Esophagus (tissue), 2 donors: ENCODE data around the gene ELMO1. TPM values are rescaled to one million over a fixed set of nuclear protein-coding genes. Genes with fewer than 3 reads are reported as not detected.
A peak's percentile ranks its signal among the peaks of the same experiment; 100 is the strongest.

Experiments
- H3K27ac ChIP-seq, 2 donors: one replicate each; pipeline ENCODE4 v1.5.1; 2013; ENCODE audit warnings: low read depth in 2 of 2, mild to moderate bottlenecking in 2 of 2, inconsistent platforms in 1 of 2, low read length in 1 of 2, moderate library complexity in 1 of 2
- H3K27me3 ChIP-seq, 2 donors: one replicate each; pipeline ENCODE4 v1.6.1; 2013; ENCODE audit warnings: low read length in 2 of 2, control low read depth in 1 of 2, mild to moderate bottlenecking in 1 of 2; ENCODE audit not compliant: insufficient read depth in 2 of 2, control insufficient read depth in 1 of 2
- H3K36me3 ChIP-seq, 2 donors: one replicate each; pipeline ENCODE4 v1.6.1; 2013; ENCODE audit warnings: low read length in 1 of 2; ENCODE audit not compliant: control insufficient read depth in 2 of 2, insufficient read depth in 2 of 2
- H3K4me1 ChIP-seq, 2 donors: one replicate each; pipeline ENCODE4 v1.6.1; 2013; ENCODE audit warnings: low read length in 1 of 2; ENCODE audit not compliant: control insufficient read depth in 2 of 2, insufficient read depth in 2 of 2
- H3K4me3 ChIP-seq, 2 donors: one replicate each; pipeline ENCODE4 v1.5.1; 2013; ENCODE audit warnings: low read length in 2 of 2, mild to moderate bottlenecking in 2 of 2, low read depth in 1 of 2, moderate library complexity in 1 of 2
- H3K9me3 ChIP-seq, 2 donors: one replicate each; pipeline ENCODE4 v1.6.1; 2013; ENCODE audit warnings: mild to moderate bottlenecking in 2 of 2, low read depth in 1 of 2, low read length in 1 of 2, moderate library complexity in 1 of 2; ENCODE audit not compliant: control insufficient read depth in 2 of 2, insufficient read depth in 1 of 2
- WGBS, 2 donors: extraction: QIAGEN DNeasy Blood & Tissue Kit; methylation state at CpG; one replicate each; pipeline ENCODE4 v1.1.7; 2013; 5-methylcytosine and 5-hydroxymethylcytosine counted together
- polyA plus RNA-seq, 2 donors: library from polyadenylated mRNA; stranded (reverse); fragments of 200-250 nt; gene quantifications; one replicate each; pipeline ENCODE4 v1.2.3, GENCODE V29; 2013
- donor health status: healthy with polysubstance abuse.
- donor health status: Bipolar disorder and iron deficiency.

Gene ELMO1
- 1 to 10 TPM; 1.5 to 2.9 TPM for polyA plus RNA-seq

- Histone ChIP-seq H3K27ac (peak within 1 kb of the TSS; percentile 77 to 86), H3K27me3 (peaks cover 0 to 4% of the 10 kb centered on the region in 2 donors)
- 0 to 1% methylated on average over 47 to 56 of the region's 56 CpGs for WGBS, 2 donors
Observed at GRCh38 chr7:37448636-37449361, at the start of gene ELMO1. TSS of gene ELMO1 (minus strand) at chr7:37448864. CDS start at chr7:37342690, 106,174 bp downstream.

DNA sequence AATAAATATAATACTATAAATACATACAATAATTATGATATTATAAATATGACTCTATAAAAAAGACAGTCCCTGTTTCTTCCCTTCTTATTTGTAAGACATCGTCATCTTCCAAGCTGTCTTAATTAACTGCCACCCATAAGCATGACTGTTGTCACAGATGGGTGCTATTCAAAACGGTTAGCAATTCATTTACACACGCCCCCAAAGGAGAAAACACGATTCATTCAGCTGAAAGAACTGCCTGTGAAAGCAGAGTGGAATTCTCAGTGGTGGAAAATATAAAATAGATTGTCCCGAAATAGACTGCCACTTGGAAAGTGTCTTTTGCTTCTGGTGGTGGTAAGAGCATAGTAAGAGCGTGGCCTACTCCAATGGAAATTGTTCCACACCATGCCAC is 48.9 kb upstream of the ELMO1 start:
- Histone ChIP-seq H3K9me3 (peaks cover 0 to 2% of the 10 kb centered on the region in 2 donors), H3K27me3 (no peaks in the 10 kb centered on the region), H3K4me3 (no peak overlapping the region), H3K27ac (no peak overlapping the region), H3K4me1 (no peaks in the 10 kb centered on the region), H3K36me3 (no peaks in the 10 kb centered on the region)
- 77 to 81% methylated on average over 6 of the region's 6 CpGs for WGBS, 2 donors

More at GRCh38 chr7:37448636-37449361, at the start of gene ELMO1:
- H3K36me3 ChIP-seq: no peaks in the 10 kb centered on the region
- H3K9me3 ChIP-seq: no peaks in the 10 kb centered on the region
- peak within 1 kb of the TSS; percentile 48 to 52 for H3K4me3 ChIP-seq
- H3K4me1 ChIP-seq: peaks cover 0 to 4% of the 10 kb centered on the region in 2 donors

GRCh38 chr7:37495574-37496184 is 47.0 kb upstream of the ELMO1 start:
- H3K9me3 ChIP-seq: peaks cover 0 to 6% of the 10 kb centered on the region in 2 donors
- H3K27me3 ChIP-seq: no peaks in the 10 kb centered on the region
- no peaks in the 10 kb centered on the region for H3K4me1 ChIP-seq
- H3K27ac ChIP-seq: no peak overlapping the region
- no peaks in the 10 kb centered on the region for H3K36me3 ChIP-seq
- WGBS, 2 donors: 61 to 65% methylated on average over 4 of the region's 4 CpGs
- H3K4me3 ChIP-seq: no peak overlapping the region

DNA sequence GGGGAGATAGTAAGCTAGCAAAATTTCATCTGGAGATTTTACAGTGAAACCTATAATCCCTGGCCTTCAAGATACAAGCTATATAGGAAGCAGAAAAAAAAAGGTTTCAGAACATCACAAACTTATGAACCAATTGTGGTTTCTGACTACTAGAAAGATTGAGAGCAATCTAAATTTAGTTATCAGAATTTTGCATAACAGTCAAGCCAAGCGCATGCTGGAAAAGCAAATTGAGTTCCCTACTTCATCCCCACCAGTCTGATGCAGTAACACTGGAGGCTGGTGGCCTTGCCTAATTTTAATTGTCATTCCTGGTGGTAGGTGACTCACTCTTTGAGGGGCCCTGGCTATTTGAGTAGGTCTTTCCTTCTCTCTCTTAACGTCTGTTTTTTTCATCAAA is 46.3 kb upstream of the ELMO1 start:
- Histone ChIP-seq H3K4me1 (no peaks in the 10 kb centered on the region), H3K27ac (no peak overlapping the region), H3K4me3 (no peak overlapping the region), H3K27me3 (no peaks in the 10 kb centered on the region), H3K36me3 (no peaks in the 10 kb centered on the region), H3K9me3 (peaks cover 0 to 6% of the 10 kb centered on the region in 2 donors)
- WGBS, 2 donors: 53 to 55% methylated on average over 2 of the region's 2 CpGs

- H3K27ac ChIP-seq: no peak overlapping the region
- no peaks in the 10 kb centered on the region for H3K4me1 ChIP-seq
- no peaks in the 10 kb centered on the region for H3K36me3 ChIP-seq
- WGBS, 2 donors: 87 to 93% methylated on average over 13 of the region's 13 CpGs
- no peak overlapping the region for H3K4me3 ChIP-seq
- peaks cover 0 to 6% of the 10 kb centered on the region in 2 donors for H3K9me3 ChIP-seq
- no peaks in the 10 kb centered on the region for H3K27me3 ChIP-seq
Observed at GRCh38 chr7:37493810-37494209, 45.1 kb upstream of the ELMO1 start.

DNA sequence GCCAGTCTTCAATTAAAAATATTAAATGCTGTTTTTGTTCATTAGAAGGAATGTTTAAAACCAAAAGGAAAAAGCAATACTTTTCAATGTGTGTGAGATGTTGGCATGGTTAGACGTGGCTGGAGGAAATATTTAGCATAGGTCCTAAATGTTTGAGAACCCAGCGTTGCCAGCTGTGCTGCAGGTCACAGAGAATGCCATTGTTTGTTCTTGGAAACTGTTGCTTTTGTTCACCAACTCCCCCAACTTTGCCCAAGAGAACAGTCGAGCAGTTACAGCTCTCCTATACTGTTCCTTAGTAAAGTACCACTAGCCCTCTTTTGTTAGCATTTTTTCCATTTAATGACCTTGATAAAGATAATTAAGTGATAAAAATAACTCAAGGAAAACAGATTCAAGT is 44.5 kb upstream of the ELMO1 start:
- Histone ChIP-seq H3K27ac (no peak overlapping the region), H3K36me3 (no peaks in the 10 kb centered on the region), H3K4me1 (no peaks in the 10 kb centered on the region), H3K4me3 (no peak overlapping the region), H3K27me3 (no peaks in the 10 kb centered on the region), H3K9me3 (peaks cover 0 to 6% of the 10 kb centered on the region in 2 donors)
- 43 to 57% methylated on average over 3 of the region's 3 CpGs for WGBS, 2 donors

GRCh38 chr7:37491919-37492694 is 43.4 kb upstream of the ELMO1 start:
- Histone ChIP-seq H3K36me3 (no peaks in the 10 kb centered on the region), H3K27ac (no peak overlapping the region), H3K4me3 (no peak overlapping the region), H3K4me1 (no peaks in the 10 kb centered on the region), H3K27me3 (no peaks in the 10 kb centered on the region), H3K9me3 (peaks cover 3 to 6% of the 10 kb centered on the region in 2 donors)
- 94 to 96% methylated on average over 36 of the region's 36 CpGs for WGBS, 2 donors

- no peak overlapping the region for H3K4me3 ChIP-seq
- WGBS, 2 donors: 69 to 77% methylated on average over 1 of the region's 1 CpG
- no peaks in the 10 kb centered on the region for H3K27me3 ChIP-seq
- peaks cover 3 to 9% of the 10 kb centered on the region in 2 donors for H3K9me3 ChIP-seq
- H3K4me1 ChIP-seq: no peaks in the 10 kb centered on the region
- no peak overlapping the region for H3K27ac ChIP-seq
- H3K36me3 ChIP-seq: no peaks in the 10 kb centered on the region
Observed at GRCh38 chr7:37489703-37490102, 41.0 kb upstream of the ELMO1 start.

- peaks cover 3 to 9% of the 10 kb centered on the region in 2 donors for H3K9me3 ChIP-seq
- H3K27ac ChIP-seq: no peak overlapping the region
- H3K36me3 ChIP-seq: no peaks in the 10 kb centered on the region
- H3K27me3 ChIP-seq: peaks cover 0 to 3% of the 10 kb centered on the region in 2 donors
- no peak overlapping the region for H3K4me3 ChIP-seq
- no peaks in the 10 kb centered on the region for H3K4me1 ChIP-seq
- WGBS, 2 donors: 94 to 98% methylated on average over 3 of the region's 3 CpGs
Observed at GRCh38 chr7:37488163-37488764, 39.6 kb upstream of the ELMO1 start.
